PC-9 (cell line): ENCODE results near the gene DNTT. TPM values are rescaled to one million over a fixed set of nuclear protein-coding genes. Genes with fewer than 3 reads are reported as not detected.

Source experiments
- BruUV-seq: library from RNA; stranded (reverse); fragments of 400-500 nt; replicated peaks from 2 replicates; lab custom pipeline; 2021; lab: Mats Ljungman, UMichigan
- CTCF ChIA-PET: fragments of 300-600 bp; sonication (Branson Sonifier 250); formaldehyde crosslinking; loops from one replicate; lab custom pipeline; 2022; ENCODE audit warnings: antibody characterized with exemption; lab: Charles Lee
- POLR2A ChIA-PET: fragments of 300-600 bp; sonication (Branson Sonifier 250); formaldehyde crosslinking; loops from one replicate; lab custom pipeline; 2022; ENCODE audit warnings: antibody characterized with exemption; ENCODE audit not compliant: unreplicated experiment; lab: Charles Lee
- DNase-seq, 2 experiments: peaks; one replicate each; pipeline versions ENCODE4 v3.0.0 to v3.0.0-alpha.2; 2015 to 2022; ENCODE audit warnings: mixed read lengths in 1 of 2
- H2AFZ ChIP-seq: fragments of 200-600 bp; sonication (generic); 2 replicates; pipeline ENCODE4 v1.8.1; 2017; ENCODE audit warnings: antibody characterized with exemption
- H3F3A ChIP-seq: fragments of 200-600 bp; sonication (generic); 2 replicates; pipeline ENCODE4 v1.8.1; 2017; ENCODE audit warnings: antibody characterized with exemption, mild to moderate bottlenecking, low read depth; ENCODE audit not compliant: insufficient read depth
- H3K27ac ChIP-seq: fragments of 200-600 bp; sonication (generic); 2 replicates; pipeline ENCODE4 v1.6.1; 2016; ENCODE audit warnings: mixed run types
- H3K27me3 ChIP-seq: fragments of 200-600 bp; sonication (generic); 2 replicates; pipeline ENCODE4 v1.6.1; 2016; ENCODE audit warnings: low read depth, mixed run types; ENCODE audit not compliant: insufficient read depth
- H3K36me3 ChIP-seq: fragments of 200-600 bp; sonication (generic); 2 replicates; pipeline ENCODE4 v1.6.1; 2016; ENCODE audit warnings: low read depth, mixed run types
- H3K4me1 ChIP-seq: fragments of 200-600 bp; sonication (generic); replicated peaks from 2 replicates; pipeline ENCODE4 v1.6.1; 2016; ENCODE audit warnings: mixed run types; ENCODE audit not compliant: insufficient read depth
- H3K4me2 ChIP-seq: fragments of 200-600 bp; sonication (generic); 2 replicates; pipeline ENCODE4 v1.6.1; 2017; ENCODE audit warnings: mixed run types
- H3K4me3 ChIP-seq: fragments of 200-600 bp; sonication (generic); 2 replicates; pipeline ENCODE4 v1.6.1; 2016; ENCODE audit warnings: mixed run types
- H3K79me2 ChIP-seq: fragments of 200-600 bp; sonication (generic); 2 replicates; pipeline ENCODE4 v1.6.1; 2017; ENCODE audit warnings: low read depth, mixed run types
- H3K9me2 ChIP-seq: fragments of 200-600 bp; sonication (generic); 2 replicates; pipeline ENCODE4 v1.8.1; 2017; ENCODE audit warnings: mild to moderate bottlenecking; ENCODE audit not compliant: insufficient read depth
- H3K9me3 ChIP-seq: fragments of 200-600 bp; sonication (generic); 2 replicates; pipeline ENCODE4 v1.8.1; 2016; ENCODE audit warnings: low read depth; ENCODE audit not compliant: insufficient read depth
- H4K20me1 ChIP-seq: fragments of 200-600 bp; sonication (generic); 2 replicates; pipeline ENCODE4 v1.8.1; 2017; ENCODE audit not compliant: insufficient read depth
- EZH2 ChIP-seq: fragments of 200-600 bp; sonication (generic); IDR thresholded peaks from 2 replicates; pipeline ENCODE4 v1.8.0; 2017; ENCODE audit warnings: antibody characterized with exemption, low read depth
- intact Hi-C: fragments of 100-400 bp; cut with micrococcal nuclease; formaldehyde crosslinking; loops from one replicate; pipeline ENCODE4 v1.10.0; 2022; ENCODE audit not compliant: unreplicated experiment
- total RNA-seq: library from RNA; stranded (reverse); gene quantifications from 2 replicates; pipeline ENCODE4 v1.2.3, GENCODE V29; 2021
- TF ChIP-seq, protein P1 (sequence below): fragments of 200-600 bp; sonication (generic); conservative IDR thresholded peaks from 2 replicates; pipeline ENCODE4 v1.6.1; 2017; ENCODE audit warnings: mixed run types, antibody characterized with exemption, mild to moderate bottlenecking, moderate library complexity

Gene DNTT
- total RNA-seq, 1 experiment from 2014 or later = not detected

DNA sequence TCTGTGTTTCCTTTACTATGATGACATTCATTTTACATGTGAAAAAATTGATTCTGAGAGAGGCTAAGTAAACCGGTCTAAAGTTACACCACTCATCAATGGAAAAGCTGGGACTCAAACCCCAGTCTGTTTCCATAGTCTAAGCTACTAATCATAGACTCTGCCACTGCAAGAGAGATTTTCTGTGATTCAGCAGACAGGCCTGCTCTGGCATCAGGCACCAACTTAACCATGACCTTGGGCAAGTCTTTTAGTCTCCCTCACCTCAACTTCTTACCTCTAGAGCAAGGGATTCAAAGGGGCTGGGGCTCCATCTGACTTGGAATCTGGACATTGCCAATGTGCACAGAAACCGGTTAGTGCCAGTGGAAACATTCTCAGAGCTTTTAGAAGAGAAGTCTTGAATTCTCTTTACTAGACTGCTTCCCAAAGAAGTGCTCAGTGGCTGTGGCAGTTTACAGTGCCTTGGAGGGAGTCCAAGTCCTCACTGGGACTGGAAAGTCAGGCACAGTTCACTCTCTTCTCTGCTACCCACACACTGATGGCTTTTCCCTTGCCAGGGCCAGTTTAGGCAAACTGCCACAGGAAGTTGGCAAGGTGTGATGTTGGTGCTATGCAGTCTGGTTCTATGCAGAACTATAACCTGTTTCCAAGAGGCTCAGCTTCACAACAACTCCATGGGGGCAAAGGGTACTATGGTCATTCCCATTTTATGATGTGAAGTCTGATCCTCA lies 28.4 kb upstream of the DNTT start:
- no peaks in the 10 kb centered on the region for H3K9me2 ChIP-seq
- H3K4me1 ChIP-seq = no peaks in the 10 kb centered on the region
- no peak overlapping the region for H3K27ac ChIP-seq
- no peak overlapping the region for H3K4me3 ChIP-seq
- no peak overlapping the region for H3K4me2 ChIP-seq
- H2AFZ ChIP-seq = no peak overlapping the region
- CTCF ChIA-PET = no interaction called here
- DNase-seq = no peak
- H4K20me1 ChIP-seq = no peaks in the 10 kb centered on the region
- BruUV-seq = no TSS peak
- POLR2A ChIA-PET = no interaction called here
- H3K27me3 ChIP-seq = no peaks in the 10 kb centered on the region
- no peaks in the 10 kb centered on the region for H3F3A ChIP-seq
- H3K9me3 ChIP-seq = no peaks in the 10 kb centered on the region
- TF ChIP-seq, protein P1, sequence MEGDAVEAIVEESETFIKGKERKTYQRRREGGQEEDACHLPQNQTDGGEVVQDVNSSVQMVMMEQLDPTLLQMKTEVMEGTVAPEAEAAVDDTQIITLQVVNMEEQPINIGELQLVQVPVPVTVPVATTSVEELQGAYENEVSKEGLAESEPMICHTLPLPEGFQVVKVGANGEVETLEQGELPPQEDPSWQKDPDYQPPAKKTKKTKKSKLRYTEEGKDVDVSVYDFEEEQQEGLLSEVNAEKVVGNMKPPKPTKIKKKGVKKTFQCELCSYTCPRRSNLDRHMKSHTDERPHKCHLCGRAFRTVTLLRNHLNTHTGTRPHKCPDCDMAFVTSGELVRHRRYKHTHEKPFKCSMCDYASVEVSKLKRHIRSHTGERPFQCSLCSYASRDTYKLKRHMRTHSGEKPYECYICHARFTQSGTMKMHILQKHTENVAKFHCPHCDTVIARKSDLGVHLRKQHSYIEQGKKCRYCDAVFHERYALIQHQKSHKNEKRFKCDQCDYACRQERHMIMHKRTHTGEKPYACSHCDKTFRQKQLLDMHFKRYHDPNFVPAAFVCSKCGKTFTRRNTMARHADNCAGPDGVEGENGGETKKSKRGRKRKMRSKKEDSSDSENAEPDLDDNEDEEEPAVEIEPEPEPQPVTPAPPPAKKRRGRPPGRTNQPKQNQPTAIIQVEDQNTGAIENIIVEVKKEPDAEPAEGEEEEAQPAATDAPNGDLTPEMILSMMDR = no peak
- TF ChIP-seq EZH2 = no peak
- intact Hi-C loops = no loop called here
- H3K79me2 ChIP-seq = no peaks in the 10 kb centered on the region
- no peaks in the 10 kb centered on the region for H3K36me3 ChIP-seq

DNA sequence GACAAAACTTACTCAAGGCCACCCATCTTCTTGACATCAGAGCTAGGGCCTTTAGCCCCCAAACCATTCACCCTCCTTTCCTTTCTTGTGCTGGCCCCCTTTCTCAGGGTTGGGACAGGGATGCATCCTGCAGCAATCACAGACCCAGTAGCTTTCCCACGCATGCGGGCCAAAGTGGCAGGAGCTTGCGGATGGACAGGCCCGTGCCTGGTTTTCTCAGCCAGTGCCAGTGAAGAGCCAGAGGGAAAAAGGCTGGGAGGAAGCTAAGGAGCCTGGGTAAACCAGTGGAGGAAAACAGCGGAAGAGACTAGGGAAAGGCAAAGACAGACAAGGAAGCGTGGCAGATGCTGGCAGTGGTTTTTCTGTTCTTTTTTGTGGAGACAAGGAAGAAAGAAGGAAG lies 27.8 kb upstream of the DNTT start:
- no TSS peak for BruUV-seq
- CTCF ChIA-PET = no interaction called here

DNA sequence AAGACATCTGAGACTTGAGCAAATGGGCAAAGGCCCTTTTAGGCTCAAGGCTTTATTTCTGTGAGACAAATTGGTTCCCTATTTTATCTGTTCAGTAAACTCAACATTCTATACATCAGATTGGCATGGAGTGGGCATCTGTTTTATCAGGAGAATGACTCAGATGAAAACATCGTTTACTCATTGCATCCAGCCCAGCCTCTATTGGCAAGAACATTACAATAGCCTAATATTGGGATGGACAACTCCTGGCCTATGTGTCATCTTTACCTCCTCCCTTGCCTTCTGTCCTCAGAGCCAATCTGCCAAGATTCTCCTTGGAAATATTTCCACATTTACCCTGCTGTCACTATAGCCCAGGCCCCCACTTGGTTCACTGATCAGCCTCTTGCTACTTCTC lies 27.4 kb upstream of the DNTT start:
- H3K9me2 ChIP-seq = no peaks in the 10 kb centered on the region
- H3K4me2 ChIP-seq = no peak overlapping the region
- DNase-seq = no peak
- TF ChIP-seq, protein P1 = no peak
- TF ChIP-seq EZH2 = no peak
- H4K20me1 ChIP-seq = no peaks in the 10 kb centered on the region
- no peak overlapping the region for H2AFZ ChIP-seq
- no peaks in the 10 kb centered on the region for H3K27me3 ChIP-seq
- no peak overlapping the region for H3K4me3 ChIP-seq
- H3F3A ChIP-seq = no peaks in the 10 kb centered on the region
- H3K79me2 ChIP-seq = no peaks in the 10 kb centered on the region
- POLR2A ChIA-PET = no interaction called here
- no TSS peak for BruUV-seq
- intact Hi-C loops = no loop called here
- H3K9me3 ChIP-seq = no peaks in the 10 kb centered on the region
- CTCF ChIA-PET = no interaction called here
- no peaks in the 10 kb centered on the region for H3K4me1 ChIP-seq
- H3K27ac ChIP-seq = no peak overlapping the region
- H3K36me3 ChIP-seq = no peaks in the 10 kb centered on the region

More for the DNA sequence above, 27.8 kb upstream of the DNTT start:
- no peak for DNase-seq
- POLR2A ChIA-PET = no interaction called here
- no peaks in the 10 kb centered on the region for H3K27me3 ChIP-seq
- no peak overlapping the region for H3K4me2 ChIP-seq
- no peaks in the 10 kb centered on the region for H3K4me1 ChIP-seq
- no peaks in the 10 kb centered on the region for H3K9me2 ChIP-seq
- no peaks in the 10 kb centered on the region for H3K9me3 ChIP-seq
- H4K20me1 ChIP-seq = no peaks in the 10 kb centered on the region
- no peaks in the 10 kb centered on the region for H3F3A ChIP-seq
- H3K4me3 ChIP-seq = no peak overlapping the region
- H3K36me3 ChIP-seq = no peaks in the 10 kb centered on the region
- intact Hi-C loops = no loop called here
- no peaks in the 10 kb centered on the region for H3K79me2 ChIP-seq
- H2AFZ ChIP-seq = no peak overlapping the region
- H3K27ac ChIP-seq = no peak overlapping the region
- TF ChIP-seq, protein P1 = no peak
- no peak for TF ChIP-seq EZH2
